Stomach (tissue), 4 donors: Measurements from ENCODE around the gene NARF.

Source experiments
- EP300 ChIP-seq: sonication (generic); formaldehyde crosslinking; IDR thresholded peaks from one replicate; pipeline ENCODE4 v1.6.1; 2017; ENCODE audit warnings: antibody characterized with exemption
- TF ChIP-seq, protein P1 (sequence below), 7 experiments: fragments of 450-650 bp in 4 of 7; fragments of 200-600 bp in 3 of 7; sonication (generic) in 3 of 7; IDR thresholded peaks; one replicate each; pipeline ENCODE4 v1.5.1; 2016 to 2019; ENCODE audit warnings: antibody characterized with exemption in 7 of 7, control low read depth in 2 of 7, mild to moderate bottlenecking in 1 of 7

DNA sequence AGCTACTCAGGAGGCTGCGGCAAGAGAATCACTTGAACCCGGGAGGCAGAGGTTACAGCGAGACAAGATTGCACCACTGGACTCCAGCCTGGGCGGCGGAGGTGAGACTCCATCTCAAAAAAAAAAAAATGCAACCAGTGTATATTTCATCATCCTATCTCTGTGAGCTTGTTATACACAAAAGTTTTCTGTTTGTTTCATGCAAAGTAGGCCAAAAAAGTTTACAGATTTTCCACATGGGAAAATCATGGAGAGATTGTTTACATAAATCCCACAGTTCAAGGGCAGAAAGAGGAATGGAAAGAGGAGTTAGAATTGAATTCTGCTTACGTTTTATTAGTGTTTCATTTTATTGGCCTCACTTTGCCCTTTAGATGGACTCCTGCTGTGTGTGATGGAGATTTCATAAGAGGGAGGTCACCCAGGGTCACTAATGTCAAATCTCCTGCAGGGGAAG lies 24.7 kb downstream of the NARF start:
- TF ChIP-seq, protein P1, sequence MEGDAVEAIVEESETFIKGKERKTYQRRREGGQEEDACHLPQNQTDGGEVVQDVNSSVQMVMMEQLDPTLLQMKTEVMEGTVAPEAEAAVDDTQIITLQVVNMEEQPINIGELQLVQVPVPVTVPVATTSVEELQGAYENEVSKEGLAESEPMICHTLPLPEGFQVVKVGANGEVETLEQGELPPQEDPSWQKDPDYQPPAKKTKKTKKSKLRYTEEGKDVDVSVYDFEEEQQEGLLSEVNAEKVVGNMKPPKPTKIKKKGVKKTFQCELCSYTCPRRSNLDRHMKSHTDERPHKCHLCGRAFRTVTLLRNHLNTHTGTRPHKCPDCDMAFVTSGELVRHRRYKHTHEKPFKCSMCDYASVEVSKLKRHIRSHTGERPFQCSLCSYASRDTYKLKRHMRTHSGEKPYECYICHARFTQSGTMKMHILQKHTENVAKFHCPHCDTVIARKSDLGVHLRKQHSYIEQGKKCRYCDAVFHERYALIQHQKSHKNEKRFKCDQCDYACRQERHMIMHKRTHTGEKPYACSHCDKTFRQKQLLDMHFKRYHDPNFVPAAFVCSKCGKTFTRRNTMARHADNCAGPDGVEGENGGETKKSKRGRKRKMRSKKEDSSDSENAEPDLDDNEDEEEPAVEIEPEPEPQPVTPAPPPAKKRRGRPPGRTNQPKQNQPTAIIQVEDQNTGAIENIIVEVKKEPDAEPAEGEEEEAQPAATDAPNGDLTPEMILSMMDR (IDR thresholded peaks at IDR 0.05) = no peak
- TF ChIP-seq EP300 = no peak
